HFFc6 (cell line): ENCODE data around the gene JAKMIP1. TPM values are rescaled to one million over a fixed set of nuclear protein-coding genes. Genes with fewer than 3 reads are reported as not detected.

Source experiments
- DNase-seq: peaks from one replicate; pipeline ENCODE4 v3.0.0-alpha.2; 2018
- H3K27ac Mint-ChIP-seq: 2 replicates; pipeline ENCODE4 v1.8.0; 2020; ENCODE audit warnings: mild to moderate bottlenecking, mixed read lengths
- H3K27me3 Mint-ChIP-seq: 2 replicates; pipeline ENCODE4 v1.8.0; 2021; ENCODE audit warnings: mild to moderate bottlenecking, moderate library complexity, mixed read lengths; ENCODE audit not compliant: insufficient read depth
- H3K36me3 Mint-ChIP-seq: 2 replicates; pipeline ENCODE4 v1.8.0; 2021; ENCODE audit warnings: low read depth, mixed read lengths
- H3K4me1 Mint-ChIP-seq: 2 replicates; pipeline ENCODE4 v1.8.0; 2020; ENCODE audit warnings: low read depth, mixed read lengths
- H3K4me3 Mint-ChIP-seq: 2 replicates; pipeline ENCODE4 v1.8.0; 2020; ENCODE audit warnings: mild to moderate bottlenecking, moderate library complexity, mixed read lengths
- H3K9me3 Mint-ChIP-seq: 2 replicates; pipeline ENCODE4 v1.8.0; 2020; ENCODE audit warnings: mild to moderate bottlenecking, mixed read lengths
- CTCF ChIP-seq: fragments of 200-600 bp; sonication (generic); IDR thresholded peaks from 2 replicates; pipeline ENCODE4 v1.5.0; 2021; ENCODE audit warnings: antibody characterized with exemption, mild to moderate bottlenecking
- total RNA-seq, 6 experiments: library from RNA; stranded (reverse); fragmentation: NEBNext Ultra II Directional; extraction: Animal tissue kit (Norgen Biotek cat#: 25700); gene quantifications; 2 replicates in 1 of 6; 3 replicates in 5 of 6; pipeline ENCODE4 v1.2.3, GENCODE V29; 2021

JAKMIP1 gene
- total RNA-seq, 6 experiments from 2014 or later: not detected

DNA sequence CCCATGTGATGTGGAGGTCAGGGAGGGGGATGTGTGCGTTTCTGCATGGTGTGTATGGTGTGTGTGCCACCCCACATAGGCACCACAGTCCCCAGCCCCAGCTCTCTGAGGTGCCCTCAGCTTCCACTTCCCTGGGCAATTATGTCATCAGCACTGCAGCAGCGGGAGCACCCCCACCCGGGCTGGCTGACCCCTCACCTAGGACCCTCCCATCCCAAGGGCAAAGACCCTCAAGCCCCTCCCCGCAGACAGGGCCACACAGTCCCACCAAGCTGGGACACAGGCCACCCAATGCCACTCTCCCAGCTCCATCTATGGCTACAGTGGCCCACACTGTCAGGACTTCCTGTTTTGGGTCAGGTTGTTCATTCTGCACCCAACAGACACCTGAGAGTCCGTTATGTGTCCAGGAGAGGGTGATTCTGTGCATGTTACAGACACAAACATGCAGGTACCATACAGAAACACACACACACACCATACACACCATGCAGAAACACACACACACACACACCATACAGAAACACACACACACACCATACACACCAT is 75.2 kb downstream of the JAKMIP1 start:
- Mint-ChIP-seq H3K9me3 (peaks cover 39% of the 10 kb centered on the region), H3K27me3 (peaks cover 5% of the 10 kb centered on the region), H3K4me3 (no peak overlapping the region), H3K27ac (no peak overlapping the region), H3K36me3 (no peaks in the 10 kb centered on the region; the same call in 1 of the 2 replicates), H3K4me1 (no peaks in the 10 kb centered on the region)
- no peak for TF ChIP-seq CTCF
- DNase-seq: no peak

DNA sequence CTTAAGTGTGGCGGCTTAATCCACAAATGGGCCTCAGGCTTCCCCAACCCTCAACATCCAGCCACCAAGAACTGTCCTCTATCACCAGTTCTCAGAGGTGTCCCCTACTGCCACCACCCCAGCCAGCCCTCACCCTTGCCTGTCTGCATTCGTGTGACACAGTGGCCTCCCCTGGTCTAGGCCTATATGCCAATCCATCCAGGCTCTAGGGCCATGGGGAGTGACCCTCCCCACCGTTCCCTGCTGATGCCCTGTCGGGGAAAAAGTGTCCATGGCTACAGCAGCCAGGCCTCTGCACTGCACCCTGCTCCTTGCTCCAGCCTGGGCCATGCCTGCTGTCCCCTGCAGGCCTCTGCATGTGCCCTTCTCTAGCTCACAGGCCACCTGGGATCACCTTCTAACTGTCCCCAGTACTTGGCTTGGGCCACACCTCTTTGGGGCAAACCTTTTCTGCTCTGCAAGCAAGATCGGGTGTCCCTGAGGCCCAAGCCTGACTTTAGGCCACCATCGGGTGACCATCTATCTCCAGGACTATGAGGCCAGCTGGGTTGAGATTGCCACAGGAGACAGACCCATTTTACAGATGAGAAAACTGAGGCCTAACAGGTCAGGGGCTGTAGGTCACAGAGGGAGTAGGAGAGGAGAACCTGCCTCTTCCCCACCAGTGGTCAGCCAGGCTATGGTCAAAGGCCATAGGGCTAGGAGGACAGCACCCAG is 75.8 kb downstream of the JAKMIP1 start:
- no peak for TF ChIP-seq CTCF
- Mint-ChIP-seq H3K36me3 (0 out of 2 replicates have a peak, but pooled peaks cover 2% of the 10 kb centered on the region), H3K27me3 (peaks cover 5% of the 10 kb centered on the region), H3K4me1 (no peaks in the 10 kb centered on the region), H3K9me3 (peaks cover 39% of the 10 kb centered on the region), H3K27ac (no peak overlapping the region), H3K4me3 (no peak overlapping the region)
- DNase-seq: no peak

DNA sequence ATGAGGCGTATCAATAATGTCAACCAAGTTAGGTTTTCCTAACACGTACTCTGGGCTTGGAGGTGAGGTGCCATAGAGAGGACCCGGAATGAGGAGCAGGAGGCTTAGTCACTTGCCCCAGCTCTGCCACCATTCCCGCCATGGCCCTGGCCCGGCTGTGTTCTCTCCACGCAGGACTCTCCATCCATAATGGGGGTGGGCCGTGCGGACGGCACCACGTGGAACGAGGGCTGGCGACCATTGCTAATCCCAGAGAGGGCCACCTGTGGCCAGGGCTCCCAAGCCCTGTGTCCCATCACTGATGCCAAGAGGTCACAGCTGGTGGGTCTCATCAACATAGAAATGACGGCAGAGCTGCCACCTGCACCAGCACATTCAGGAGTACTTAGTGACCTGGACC is 76.4 kb downstream of the JAKMIP1 start:
- no peaks in the 10 kb centered on the region for H3K4me1 Mint-ChIP-seq
- peaks cover 5% of the 10 kb centered on the region for H3K27me3 Mint-ChIP-seq
- H3K27ac Mint-ChIP-seq: no peak overlapping the region
- TF ChIP-seq CTCF: no peak
- no peak for DNase-seq
- no peak overlapping the region for H3K4me3 Mint-ChIP-seq
- 0 out of 2 replicates have a peak, but pooled peaks cover 3% of the 10 kb centered on the region for H3K36me3 Mint-ChIP-seq
- peaks cover 35% of the 10 kb centered on the region for H3K9me3 Mint-ChIP-seq

DNA sequence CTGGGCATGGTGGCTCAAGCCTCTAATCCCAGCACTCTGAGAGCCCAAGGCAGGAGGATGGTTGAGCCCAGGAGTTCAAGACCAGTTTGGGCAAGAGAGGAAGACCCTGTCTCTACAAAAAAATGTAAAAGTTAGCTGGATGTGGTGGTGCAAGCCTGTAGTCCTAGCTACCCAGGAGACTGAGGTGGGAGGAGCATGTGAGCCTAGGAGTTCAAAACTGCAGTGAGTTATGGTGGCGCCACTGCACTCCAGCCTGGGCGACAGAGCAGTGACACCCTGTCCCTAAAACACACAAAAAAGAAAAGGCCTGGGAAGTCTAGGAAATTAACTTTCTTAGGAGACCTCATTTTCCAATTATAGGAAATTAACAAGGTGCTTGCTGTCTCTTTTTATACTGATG is 76.8 kb downstream of the JAKMIP1 start:
- TF ChIP-seq CTCF: no peak
- Mint-ChIP-seq H3K9me3 (peaks cover 38% of the 10 kb centered on the region), H3K27ac (no peak overlapping the region), H3K36me3 (peaks cover 7% of the 10 kb centered on the region; the same call in 1 of the 2 replicates), H3K4me3 (no peak overlapping the region), H3K4me1 (no peaks in the 10 kb centered on the region), H3K27me3 (peaks cover 5% of the 10 kb centered on the region)
- no peak for DNase-seq

DNA sequence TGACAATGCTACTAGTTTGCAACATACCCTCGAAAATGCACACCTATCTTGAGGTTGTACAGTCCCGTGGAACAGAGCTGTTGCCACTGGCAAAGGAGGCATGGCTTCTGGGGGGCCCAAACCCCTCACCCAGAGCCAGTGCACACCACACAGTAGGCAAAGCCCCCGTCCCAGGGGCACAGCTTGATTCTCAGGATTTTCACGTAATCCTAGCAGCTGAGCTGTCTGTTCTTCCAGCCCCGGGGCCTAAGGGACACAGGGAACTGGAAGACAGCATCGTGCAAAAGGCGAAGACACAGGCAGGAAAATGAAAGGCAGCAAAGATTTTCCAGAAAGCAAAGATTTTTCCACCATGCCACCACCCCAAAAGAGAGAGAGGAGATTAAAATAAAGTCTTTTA is 77.2 kb downstream of the JAKMIP1 start:
- TF ChIP-seq CTCF: no peak
- DNase-seq: no peak
- H3K36me3 Mint-ChIP-seq: peaks cover 8% of the 10 kb centered on the region; the same call in 1 of the 2 replicates
- peaks cover 39% of the 10 kb centered on the region for H3K9me3 Mint-ChIP-seq
- no peaks in the 10 kb centered on the region for H3K4me1 Mint-ChIP-seq
- no peak overlapping the region for H3K4me3 Mint-ChIP-seq
- H3K27ac Mint-ChIP-seq: no peak overlapping the region
- H3K27me3 Mint-ChIP-seq: peaks cover 7% of the 10 kb centered on the region
